Measurements from ENCODE around the gene GEMIN5. TPM values are rescaled to one million over a fixed set of nuclear protein-coding genes. Genes with fewer than 3 reads are reported as not detected.

Gene GEMIN5
- total RNA-seq, 2 experiments from 2014 or later, result 2.7 to 3.7 TPM

DNA sequence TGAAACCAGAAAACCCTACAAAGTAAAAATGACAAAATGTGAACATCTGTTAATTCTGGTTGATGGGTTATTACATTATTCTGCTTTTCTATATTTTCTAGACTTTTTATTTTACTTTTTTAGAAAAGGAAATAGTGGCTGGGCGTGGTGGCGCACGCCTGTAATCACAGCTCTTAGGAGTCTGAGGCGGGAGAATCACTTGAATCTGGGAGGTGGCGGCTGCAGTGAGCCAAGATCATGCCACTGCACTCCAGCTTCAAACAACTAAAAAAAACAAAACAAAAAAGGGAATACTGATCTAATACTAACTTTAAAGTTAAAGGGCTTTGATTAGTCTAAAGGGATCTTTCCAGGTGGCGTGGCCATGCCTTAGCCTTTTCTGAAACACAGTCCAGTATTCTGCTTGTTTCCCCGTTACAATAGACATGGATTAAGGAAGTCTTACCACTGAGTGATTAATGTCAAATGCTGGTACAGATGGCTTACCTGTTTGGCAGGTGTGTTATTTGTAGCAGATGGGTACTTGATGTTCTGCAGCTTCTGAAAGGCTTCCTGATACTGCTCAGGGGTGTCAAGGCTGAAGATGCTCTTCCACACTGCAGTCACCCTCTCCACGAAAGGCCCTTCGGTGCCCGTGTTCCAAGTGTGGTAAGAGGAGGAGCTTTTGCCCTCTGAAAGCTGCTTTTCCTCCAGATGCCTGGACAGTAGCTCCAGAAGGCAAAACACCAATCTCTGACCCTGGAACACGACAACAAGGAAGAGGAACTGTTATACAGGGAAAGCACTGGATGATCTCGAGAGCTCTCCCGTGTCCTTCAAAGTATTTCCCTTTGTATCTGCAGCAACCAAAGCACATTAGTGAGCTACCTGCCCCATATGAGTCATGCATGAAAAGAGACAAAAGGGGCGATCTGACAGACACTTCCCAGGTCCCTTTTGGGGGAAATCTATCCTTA lies 42.1 kb downstream of the GEMIN5 start:
- TF ChIP-seq, protein P1, sequence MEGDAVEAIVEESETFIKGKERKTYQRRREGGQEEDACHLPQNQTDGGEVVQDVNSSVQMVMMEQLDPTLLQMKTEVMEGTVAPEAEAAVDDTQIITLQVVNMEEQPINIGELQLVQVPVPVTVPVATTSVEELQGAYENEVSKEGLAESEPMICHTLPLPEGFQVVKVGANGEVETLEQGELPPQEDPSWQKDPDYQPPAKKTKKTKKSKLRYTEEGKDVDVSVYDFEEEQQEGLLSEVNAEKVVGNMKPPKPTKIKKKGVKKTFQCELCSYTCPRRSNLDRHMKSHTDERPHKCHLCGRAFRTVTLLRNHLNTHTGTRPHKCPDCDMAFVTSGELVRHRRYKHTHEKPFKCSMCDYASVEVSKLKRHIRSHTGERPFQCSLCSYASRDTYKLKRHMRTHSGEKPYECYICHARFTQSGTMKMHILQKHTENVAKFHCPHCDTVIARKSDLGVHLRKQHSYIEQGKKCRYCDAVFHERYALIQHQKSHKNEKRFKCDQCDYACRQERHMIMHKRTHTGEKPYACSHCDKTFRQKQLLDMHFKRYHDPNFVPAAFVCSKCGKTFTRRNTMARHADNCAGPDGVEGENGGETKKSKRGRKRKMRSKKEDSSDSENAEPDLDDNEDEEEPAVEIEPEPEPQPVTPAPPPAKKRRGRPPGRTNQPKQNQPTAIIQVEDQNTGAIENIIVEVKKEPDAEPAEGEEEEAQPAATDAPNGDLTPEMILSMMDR (IDR thresholded peaks at IDR 0.05), result no peak
- CTCF ChIA-PET, result no interaction called here
- Histone ChIP-seq H3K27ac (ENCODE audit: low read depth in 1 of 2, low read length in 2 of 2) (no peak overlapping the region), H3K4me1 (ENCODE audit: insufficient read depth, low read length) (no peaks in the 10 kb centered on the region), H3K27me3 (ENCODE audit: control insufficient read depth in 1 of 2, insufficient read depth in 2 of 2, low read length in 2 of 2) (no peaks in the 10 kb centered on the region), H3K9me3 (ENCODE audit: control insufficient read depth in 1 of 2, insufficient read depth in 1 of 2, low read length in 2 of 2) (no peaks in the 10 kb centered on the region), H3K4me3 (ENCODE audit: low read length) (no peak overlapping the region), H3K36me3 (ENCODE audit: insufficient read depth, low read length) (peaks cover 74% of the 10 kb centered on the region)
- H3K27me3 Mint-ChIP-seq, result no peaks in the 10 kb centered on the region
- H3K9me3 Mint-ChIP-seq, result no peaks in the 10 kb centered on the region
- ATAC-seq (ENCODE audit: poor library complexity), result no peak
- DNase-seq, result no peak
- POLR2A ChIA-PET, result no interaction called here
- intact Hi-C loops (cut with DNase I, micrococcal nuclease), result loop anchor here in 1 of 2 experiments (5.0 kb wide), 1 partner anchor 244 kb away; no protein-coding TSS in a partner anchor
- H3K36me3 Mint-ChIP-seq (ENCODE audit: low read depth), result peaks cover 94% of the 10 kb centered on the region
- no peak overlapping the region for H3K4me3 Mint-ChIP-seq
- no peaks in the 10 kb centered on the region for H3K4me1 Mint-ChIP-seq (ENCODE audit: low read depth)
- no peak overlapping the region for H3K27ac Mint-ChIP-seq

DNA sequence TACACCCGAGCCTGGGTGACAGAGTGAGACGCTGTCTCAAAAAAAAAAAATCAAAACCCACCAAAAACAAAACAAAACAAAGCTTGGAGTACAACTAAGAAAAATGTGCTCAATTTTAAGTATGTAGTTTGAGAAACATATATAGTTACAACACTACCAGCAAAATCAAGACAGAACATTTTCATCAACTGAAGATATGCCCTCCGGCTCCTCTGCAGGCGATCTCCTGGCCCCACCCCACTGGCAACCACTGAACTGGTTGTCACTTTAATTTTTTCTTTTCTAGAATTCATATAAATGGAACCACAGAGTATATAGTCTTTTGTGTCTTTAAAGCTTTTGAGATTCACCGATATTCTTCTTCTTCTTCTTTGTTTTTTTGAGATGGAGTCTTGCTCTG lies 44.6 kb downstream of the GEMIN5 start:
- intact Hi-C loops (cut with DNase I, micrococcal nuclease), result no loop called here
- no peaks in the 10 kb centered on the region for H3K4me1 ChIP-seq (ENCODE audit: insufficient read depth, low read length)
- DNase-seq, result no peak
- H3K27ac Mint-ChIP-seq, result no peak overlapping the region
- no peaks in the 10 kb centered on the region for H3K27me3 ChIP-seq (ENCODE audit: control insufficient read depth in 1 of 2, insufficient read depth in 2 of 2, low read length in 2 of 2)
- H3K9me3 ChIP-seq (ENCODE audit: control insufficient read depth in 1 of 2, insufficient read depth in 1 of 2, low read length in 2 of 2), result peaks cover 0 to 4% of the 10 kb centered on the region in 2 experiments
- no peaks in the 10 kb centered on the region for H3K9me3 Mint-ChIP-seq
- POLR2A ChIA-PET, result no interaction called here
- no peaks in the 10 kb centered on the region for H3K4me1 Mint-ChIP-seq (ENCODE audit: low read depth)
- no peak overlapping the region for H3K27ac ChIP-seq (ENCODE audit: low read depth in 1 of 2, low read length in 2 of 2)
- peaks cover 92% of the 10 kb centered on the region for H3K36me3 Mint-ChIP-seq (ENCODE audit: low read depth)
- no peak overlapping the region for H3K4me3 Mint-ChIP-seq
- CTCF ChIA-PET, result interaction anchor here (0.7 kb wide), 1 partner anchor 9 kb away, joined by 3 read pairs; no protein-coding TSS in a partner anchor
- H3K27me3 Mint-ChIP-seq, result no peaks in the 10 kb centered on the region
- ATAC-seq (ENCODE audit: poor library complexity), result no peak
- TF ChIP-seq, protein P1 (IDR thresholded peaks at IDR 0.05), result no peak
- H3K4me3 ChIP-seq (ENCODE audit: low read length), result no peak overlapping the region
- peaks cover 76% of the 10 kb centered on the region for H3K36me3 ChIP-seq (ENCODE audit: insufficient read depth, low read length)

DNA sequence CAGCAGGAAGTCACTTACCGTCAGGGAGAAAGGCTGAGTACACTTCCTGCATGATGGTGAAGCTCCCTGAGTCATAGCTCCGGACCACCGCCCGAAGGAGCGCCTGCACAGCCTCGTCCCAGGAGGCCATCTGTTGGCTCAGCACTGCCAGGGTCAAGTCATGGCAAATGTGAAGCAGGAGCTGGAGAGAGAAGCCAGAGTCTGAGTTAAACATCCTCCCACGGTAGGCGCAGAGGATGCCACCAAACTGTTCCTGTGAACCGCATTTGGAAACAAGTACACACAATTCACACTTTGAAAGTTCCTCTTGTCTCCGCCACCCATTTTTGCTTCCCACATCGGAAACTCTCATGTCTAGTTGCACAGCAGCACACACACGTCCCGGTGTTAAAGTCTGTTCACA lies 45.6 kb downstream of the GEMIN5 start:
- H3K27ac Mint-ChIP-seq, result no peak overlapping the region
- TF ChIP-seq, protein P1 (IDR thresholded peaks at IDR 0.05), result no peak
- H3K9me3 ChIP-seq (ENCODE audit: control insufficient read depth in 1 of 2, insufficient read depth in 1 of 2, low read length in 2 of 2), result peaks cover 1 to 4% of the 10 kb centered on the region in 2 experiments
- no peaks in the 10 kb centered on the region for H3K4me1 ChIP-seq (ENCODE audit: insufficient read depth, low read length)
- no peak overlapping the region for H3K4me3 ChIP-seq (ENCODE audit: low read length)
- DNase-seq (no peak), ATAC-seq (ENCODE audit: poor library complexity) (no peak)
- no peak overlapping the region for H3K4me3 Mint-ChIP-seq
- peaks cover 2% of the 10 kb centered on the region for H3K9me3 Mint-ChIP-seq
- H3K36me3 Mint-ChIP-seq (ENCODE audit: low read depth), result peaks cover 92% of the 10 kb centered on the region
- ChIA-PET POLR2A (no interaction called here), CTCF (interaction anchor here (0.7 kb wide), 1 partner anchor 33 kb away, joined by 3 read pairs; no protein-coding TSS in a partner anchor)
- intact Hi-C loops (cut with DNase I, micrococcal nuclease), result no loop called here
- no peaks in the 10 kb centered on the region for H3K4me1 Mint-ChIP-seq (ENCODE audit: low read depth)
- H3K27me3 ChIP-seq (ENCODE audit: control insufficient read depth in 1 of 2, insufficient read depth in 2 of 2, low read length in 2 of 2), result no peaks in the 10 kb centered on the region
- H3K36me3 ChIP-seq (ENCODE audit: insufficient read depth, low read length), result peaks cover 80% of the 10 kb centered on the region
- no peak overlapping the region for H3K27ac ChIP-seq (ENCODE audit: low read depth in 1 of 2, low read length in 2 of 2)
- no peaks in the 10 kb centered on the region for H3K27me3 Mint-ChIP-seq

All from CD4-positive, alpha-beta T cell (primary cell).